Neuronal stem cell (in vitro differentiated cells): ENCODE results near the gene MRPL16.

Experiments used
- DNase-seq: peaks from one replicate; pipeline ENCODE4 v3.0.0-alpha.2; 2013; ENCODE audit warnings: low spot score
- H2AFZ ChIP-seq: one replicate; pipeline ENCODE4 v1.6.1; 2013; ENCODE audit warnings: mild to moderate bottlenecking, low read length, inconsistent platforms
- H2AK5ac ChIP-seq: 2 replicates; pipeline ENCODE4 v1.6.1; 2013; ENCODE audit warnings: low read depth, mild to moderate bottlenecking, inconsistent platforms, low read length, moderate library complexity, mixed read lengths
- H2BK120ac ChIP-seq: 2 replicates; pipeline ENCODE4 v1.6.1; 2013; ENCODE audit warnings: low read depth, mild to moderate bottlenecking, inconsistent platforms, low read length, moderate library complexity, mixed read lengths
- H2BK12ac ChIP-seq: one replicate; pipeline ENCODE4 v1.6.1; 2013; ENCODE audit warnings: low read length, inconsistent platforms
- H2BK15ac ChIP-seq: 2 replicates; pipeline ENCODE4 v1.6.1; 2013; ENCODE audit warnings: mild to moderate bottlenecking, low read length, inconsistent platforms, mixed read lengths
- H2BK5ac ChIP-seq: one replicate; pipeline ENCODE4 v1.6.1; 2013; ENCODE audit warnings: inconsistent platforms, mild to moderate bottlenecking, low read length, moderate library complexity
- H3K14ac ChIP-seq: one replicate; pipeline ENCODE4 v1.6.1; 2013; ENCODE audit warnings: low read length, inconsistent platforms
- H3K18ac ChIP-seq: 2 replicates; pipeline ENCODE4 v1.6.1; 2013; ENCODE audit warnings: low read length, inconsistent platforms
- H3K23ac ChIP-seq: 2 replicates; pipeline ENCODE4 v1.6.1; 2013; ENCODE audit warnings: low read depth, mild to moderate bottlenecking, mixed read lengths, low read length, inconsistent platforms; ENCODE audit not compliant: poor library complexity
- H3K27ac ChIP-seq: replicated peaks from 3 replicates; pipeline ENCODE4 v1.5.1; 2013; ENCODE audit warnings: low read length, inconsistent platforms
- H3K27me3 ChIP-seq, 3 experiments: 2 replicates each; pipeline ENCODE4 v1.6.1; 2013; ENCODE audit warnings: low read length in 3 of 3, mild to moderate bottlenecking in 2 of 3, inconsistent platforms in 1 of 3, low read depth in 1 of 3, mixed read lengths in 1 of 3, moderate library complexity in 1 of 3; ENCODE audit not compliant: control insufficient read depth in 3 of 3, insufficient read depth in 3 of 3
- H3K36me3 ChIP-seq, 2 donors: replicated peaks in 1 of 2; 2 replicates each; pipeline ENCODE4 v1.6.1; 2013; ENCODE audit warnings: low read length in 2 of 2; ENCODE audit not compliant: control insufficient read depth in 2 of 2, insufficient read depth in 2 of 2
- H3K4ac ChIP-seq: 2 replicates; pipeline ENCODE4 v1.6.1; 2013; ENCODE audit warnings: inconsistent platforms, mild to moderate bottlenecking, low read length, moderate library complexity
- H3K4me1 ChIP-seq, 2 donors: 1 replicate in 1 of 2; 2 replicates in 1 of 2; pipeline ENCODE4 v1.6.1; 2013; ENCODE audit warnings: low read length in 2 of 2, low read depth in 1 of 2; ENCODE audit not compliant: control insufficient read depth in 2 of 2, insufficient read depth in 1 of 2
- H3K4me2 ChIP-seq: one replicate; pipeline ENCODE4 v1.6.1; 2013; ENCODE audit warnings: mild to moderate bottlenecking, low read length, inconsistent platforms; ENCODE audit not compliant: insufficient read depth, poor library complexity, severe bottlenecking
- H3K4me3 ChIP-seq, 2 donors: 2 replicates each; pipeline ENCODE4 v1.5.1; 2013; ENCODE audit warnings: low read length in 2 of 2, mild to moderate bottlenecking in 2 of 2, inconsistent platforms in 1 of 2, moderate library complexity in 1 of 2
- H3K79me1 ChIP-seq: one replicate; pipeline ENCODE4 v1.6.1; 2013; ENCODE audit warnings: low read depth, mild to moderate bottlenecking, inconsistent platforms, low read length, moderate library complexity
- H3K9ac ChIP-seq: one replicate; pipeline ENCODE4 v1.6.1; 2013; ENCODE audit warnings: mild to moderate bottlenecking, low read depth, low read length, inconsistent platforms; ENCODE audit not compliant: poor library complexity
- H3K9me3 ChIP-seq, 2 donors: replicated peaks in 1 of 2; 2 replicates each; pipeline versions ENCODE3 to v1.6.1; 2013; ENCODE audit warnings: low read length in 2 of 2, mild to moderate bottlenecking in 2 of 2, inconsistent platforms in 1 of 2, low read depth in 1 of 2, mixed read lengths in 1 of 2, moderate library complexity in 1 of 2; ENCODE audit not compliant: control insufficient read depth in 2 of 2, insufficient read depth in 1 of 2
- H4K8ac ChIP-seq: one replicate; pipeline ENCODE4 v1.6.1; 2013; ENCODE audit warnings: low read depth, mild to moderate bottlenecking, inconsistent platforms, low read length, moderate library complexity
- H4K91ac ChIP-seq: one replicate; pipeline ENCODE4 v1.6.1; 2013; ENCODE audit warnings: low read length, low read depth, mild to moderate bottlenecking, inconsistent platforms; ENCODE audit not compliant: poor library complexity
- WGBS, 2 donors: extraction: QIAGEN DNeasy Blood & Tissue Kit; methylation state at CpG; one replicate each; pipeline ENCODE4 v1.1.7; 2013; ENCODE audit warnings: missing lambda C conversion rate in 2 of 2, mixed read lengths in 1 of 2; ENCODE audit not compliant: insufficient read length in 2 of 2, insufficient replicate concordance in 1 of 2; ENCODE audit errors: extremely low coverage in 2 of 2; 5-methylcytosine and 5-hydroxymethylcytosine counted together

Gene MRPL16

GRCh38 chr11:59791639-59792038, 18.9 kb downstream of the MRPL16 start:
- no CpG with 5 or more reads among the region's 4 CpGs for WGBS, 2 donors
- Histone ChIP-seq H3K36me3 (peaks cover 0 to 18% of the 10 kb centered on the region in 2 donors), H2AK5ac (no peak overlapping the region), H4K8ac (no peak overlapping the region), H3K9ac (no peak overlapping the region), H3K27me3 (no peaks in the 10 kb centered on the region), H3K4ac (no peak overlapping the region), H3K23ac (no peak overlapping the region), H2AFZ (no peak overlapping the region), H2BK15ac (no peak overlapping the region), H2BK5ac (no peak overlapping the region), H2BK12ac (no peak overlapping the region), H4K91ac (no peak overlapping the region), H3K79me1 (no peaks in the 10 kb centered on the region), H3K4me2 (no peak overlapping the region), H3K14ac (no peak overlapping the region), H3K27ac (no peak overlapping the region), H3K18ac (no peak overlapping the region), H2BK120ac (no peak overlapping the region), H3K4me1 (no peaks in the 10 kb centered on the region), H3K4me3 (no peak overlapping the region), H3K9me3 (no peaks in the 10 kb centered on the region)
- DNase-seq, result no peak

GRCh38 chr11:59787816-59788215, 22.8 kb downstream of the MRPL16 start:
- Histone ChIP-seq H2AFZ (peak overlapping the region; percentile 3), H3K36me3 (peaks cover 0 to 10% of the 10 kb centered on the region in 2 donors), H4K91ac (no peak overlapping the region), H3K4me1 (no peaks in the 10 kb centered on the region), H3K79me1 (no peaks in the 10 kb centered on the region), H3K23ac (no peak overlapping the region), H2BK120ac (no peak overlapping the region), H4K8ac (no peak overlapping the region), H2BK5ac (no peak overlapping the region), H3K14ac (no peak overlapping the region), H3K4me2 (no peak overlapping the region), H3K27me3 (no peaks in the 10 kb centered on the region), H3K27ac (no peak overlapping the region), H3K4me3 (no peak overlapping the region), H3K9ac (no peak overlapping the region), H3K4ac (no peak overlapping the region), H2BK15ac (no peak overlapping the region), H2AK5ac (no peak overlapping the region), H2BK12ac (no peak overlapping the region), H3K18ac (no peak overlapping the region), H3K9me3 (no peaks in the 10 kb centered on the region)
- no CpG with 5 or more reads among the region's 3 CpGs for WGBS, 2 donors
- DNase-seq, result no peak

- Histone ChIP-seq H2BK12ac (no peak overlapping the region), H2BK15ac (no peak overlapping the region), H4K91ac (no peak overlapping the region), H3K36me3 (peaks cover 0 to 6% of the 10 kb centered on the region in 2 donors), H2AK5ac (no peak overlapping the region), H2BK5ac (no peak overlapping the region), H3K14ac (no peak overlapping the region), H2BK120ac (no peak overlapping the region), H3K9ac (no peak overlapping the region), H3K4me2 (no peak overlapping the region), H3K27me3 (no peaks in the 10 kb centered on the region), H3K23ac (no peak overlapping the region), H3K4me3 (peak overlapping the region in 1 of 2 donors; percentile 22), H3K79me1 (no peaks in the 10 kb centered on the region), H3K4ac (no peak overlapping the region), H3K27ac (no peak overlapping the region), H2AFZ (no peak overlapping the region), H3K18ac (no peak overlapping the region), H4K8ac (no peak overlapping the region), H3K9me3 (no peaks in the 10 kb centered on the region), H3K4me1 (no peaks in the 10 kb centered on the region)
- no CpG with 5 or more reads among the region's 4 CpGs for WGBS, 2 donors
- no peak for DNase-seq
These were observed 23.4 kb downstream of the MRPL16 start for GRCh38 chr11:59787255-59787588.

GRCh38 chr11:59785818-59786217, 24.8 kb downstream of the MRPL16 start:
- H2BK5ac ChIP-seq, result no peak overlapping the region
- no peak overlapping the region for H3K9ac ChIP-seq
- no peak overlapping the region for H3K18ac ChIP-seq
- peaks cover 0 to 5% of the 10 kb centered on the region in 2 donors for H3K36me3 ChIP-seq
- no peak overlapping the region for H2BK12ac ChIP-seq
- H3K14ac ChIP-seq, result no peak overlapping the region
- no peak overlapping the region for H2BK120ac ChIP-seq
- H3K4ac ChIP-seq, result no peak overlapping the region
- H3K9me3 ChIP-seq, result no peaks in the 10 kb centered on the region
- no peak overlapping the region for H4K91ac ChIP-seq
- no peak overlapping the region for H2AFZ ChIP-seq
- no peak overlapping the region for H3K27ac ChIP-seq
- no peak overlapping the region for H3K4me3 ChIP-seq
- no peaks in the 10 kb centered on the region for H3K4me1 ChIP-seq
- no CpG with 5 or more reads among the region's 4 CpGs for WGBS, 2 donors
- H3K23ac ChIP-seq, result no peak overlapping the region
- no peak for DNase-seq
- no peak overlapping the region for H4K8ac ChIP-seq
- no peak overlapping the region for H3K4me2 ChIP-seq
- H2BK15ac ChIP-seq, result no peak overlapping the region
- H2AK5ac ChIP-seq, result no peak overlapping the region
- H3K27me3 ChIP-seq, result no peaks in the 10 kb centered on the region
- no peaks in the 10 kb centered on the region for H3K79me1 ChIP-seq
